Aorta (tissue), 5 donors: Measurements from ENCODE around the gene LRRFIP1. TPM values are rescaled to one million over a fixed set of nuclear protein-coding genes. Genes with fewer than 3 reads are reported as not detected.

Source experiments
- ATAC-seq: fragments of 200-7000 bp; cut with Tn5 transposase; one replicate; pipeline ENCODE4 v1.9.1; 2022; ENCODE audit warnings: moderate library complexity; ENCODE audit not compliant: low FRiP score
- DNase-seq, 2 donors: peaks; one replicate each; pipeline ENCODE4 v3.0.0-alpha.2; 2020
- H3K27ac ChIP-seq, 2 donors: one replicate each; pipeline ENCODE4 v1.5.1; 2013; ENCODE audit warnings: low read length in 2 of 2, mild to moderate bottlenecking in 2 of 2, moderate library complexity in 2 of 2, control low read depth in 1 of 2, inconsistent platforms in 1 of 2, low read depth in 1 of 2
- H3K27me3 ChIP-seq, 2 donors: one replicate each; pipeline ENCODE4 v1.6.1; 2013; ENCODE audit warnings: control low read depth in 1 of 2, low read length in 1 of 2, mild to moderate bottlenecking in 1 of 2, moderate library complexity in 1 of 2; ENCODE audit not compliant: insufficient read depth in 2 of 2, control insufficient read depth in 1 of 2
- H3K36me3 ChIP-seq, 2 donors: one replicate each; pipeline ENCODE4 v1.6.1; 2013; ENCODE audit warnings: control low read depth in 1 of 2, low read length in 1 of 2, mild to moderate bottlenecking in 1 of 2; ENCODE audit not compliant: insufficient read depth in 2 of 2, control insufficient read depth in 1 of 2
- H3K4me1 ChIP-seq, 2 donors: one replicate each; pipeline ENCODE4 v1.6.1; 2013; ENCODE audit warnings: low read length in 2 of 2, control low read depth in 1 of 2, mild to moderate bottlenecking in 1 of 2, moderate library complexity in 1 of 2; ENCODE audit not compliant: insufficient read depth in 2 of 2, control insufficient read depth in 1 of 2
- H3K4me3 ChIP-seq, 2 donors: one replicate each; pipeline ENCODE4 v1.5.1; 2013; ENCODE audit warnings: low read length in 2 of 2, control low read depth in 1 of 2, mild to moderate bottlenecking in 1 of 2
- H3K9me3 ChIP-seq: one replicate; pipeline ENCODE4 v1.6.1; 2013; ENCODE audit warnings: mild to moderate bottlenecking, low read length; ENCODE audit not compliant: control insufficient read depth
- WGBS, 2 donors: extraction: QIAGEN DNeasy Blood & Tissue Kit; methylation state at CpG; one replicate each; pipeline ENCODE4 v1.1.7; 2013; 5-methylcytosine and 5-hydroxymethylcytosine counted together
- intact Hi-C, 2 donors: fragments of 100-400 bp; cut with DNase I; formaldehyde crosslinking; loops; one replicate each; pipeline versions ENCODE4 v1.14.2 to v1.15.0; 2022
- long read RNA-seq, 2 donors: library from polyadenylated mRNA; unstranded; transcript quantifications; one replicate each; pipeline ENCODE4 v2.0.0, GENCODE V29; 2020 to 2021
- polyA plus RNA-seq, 2 donors: library from polyadenylated mRNA; stranded (reverse); fragments of 200-250 nt; gene quantifications; one replicate each; pipeline ENCODE4 v1.2.3, GENCODE V29; 2013
- total RNA-seq, 2 donors: library from RNA; stranded (reverse); fragmentation: NEBNext Ultra II Directional; extraction: Animal tissue kit (Norgen Biotek cat#: 25700); gene quantifications; one replicate each; pipeline ENCODE4 v1.2.1, GENCODE V29; 2021
- donor health status: healthy with polysubstance abuse.
- donor health status: Bipolar disorder and iron deficiency.
- donor health status: DM: no; HTN: no; CAD: no.
- donor health status: DM: no; HTN: no; CAD: no.
- donor health status: DM: yes; HTN: yes; CAD: no.

The LRRFIP1 gene
- total RNA-seq (100 to 1,000 TPM; 234 to 348 TPM), polyA plus RNA-seq (100 to 1,000 TPM; 100 to 105 TPM)
- long read RNA-seq, donor 1, full-length matches to known transcripts: 121 of 796 reads
- long read RNA-seq, donor 1, partial matches to known transcripts: 95 of 796 reads
- long read RNA-seq, donor 1, other reads (novel, unspliced or antisense): 580 of 796 reads
- long read RNA-seq, donor 2, full-length matches to known transcripts: 30 of 221 reads
- long read RNA-seq, donor 2, partial matches to known transcripts: 37 of 221 reads
- long read RNA-seq, donor 2, other reads (novel, unspliced or antisense): 154 of 221 reads

- H3K27me3 ChIP-seq: no peaks in the 10 kb centered on the region
Observed at GRCh38 chr2:237627441-237628246, at the start of gene LRRFIP1. Gene LRRFIP1 (plus strand): TSS chr2:237627587. CDS start chr2:237627645, 58 bp downstream.

GRCh38 chr2:237577956-237578870 lies 49.2 kb upstream of the LRRFIP1 start:
- H3K4me3 ChIP-seq: no peak overlapping the region
- peak; percentile 40 to 72 for DNase-seq
- no peak overlapping the region for H3K27ac ChIP-seq
- no peaks in the 10 kb centered on the region for H3K36me3 ChIP-seq
- H3K9me3 ChIP-seq: no peaks in the 10 kb centered on the region
- no peaks in the 10 kb centered on the region for H3K4me1 ChIP-seq
- ATAC-seq: no peak
- intact Hi-C loops: loop anchor here (5.0 to 10.0 kb wide), 2 partner anchors 423 to 426 kb away; no protein-coding TSS in a partner anchor
- no peaks in the 10 kb centered on the region for H3K27me3 ChIP-seq
- WGBS, 2 donors: 92 to 96% methylated on average over 26 of the region's 26 CpGs

More at GRCh38 chr2:237627441-237628246, at the start of gene LRRFIP1:
- Histone ChIP-seq H3K9me3 (no peaks in the 10 kb centered on the region), H3K27ac (peak within 1 kb of the TSS; percentile 78 to 89), H3K4me3 (peak within 1 kb of the TSS; percentile 77 to 91), H3K4me1 (peaks cover under 1 to 4% of the 10 kb centered on the region in 2 donors), H3K36me3 (no peaks in the 10 kb centered on the region)
- ATAC-seq (peak; percentile 78), DNase-seq (peak in 1 of 2 donors; percentile 84)
- intact Hi-C loops: loop anchor here in 1 of 2 donors (5.0 kb wide), 2 partner anchors 35 kb away; partner anchors contain the start of gene RAB17
- 1% methylated on average over 36 to 114 of the region's 114 CpGs for WGBS, 2 donors

GRCh38 chr2:237581326-237581725 lies 46.1 kb upstream of the LRRFIP1 start:
- Histone ChIP-seq H3K36me3 (no peaks in the 10 kb centered on the region), H3K4me3 (no peak overlapping the region), H3K9me3 (no peaks in the 10 kb centered on the region), H3K27ac (peak overlapping the region in 1 of 2 donors; percentile 29), H3K27me3 (no peaks in the 10 kb centered on the region), H3K4me1 (no peaks in the 10 kb centered on the region)
- intact Hi-C loops: loop anchor here (2.0 to 5.0 kb wide), 2 partner anchors 161 to 163 kb away; no protein-coding TSS in a partner anchor
- DNase-seq: peak in 1 of 2 donors; percentile 67
- 6 to 14% methylated on average over 6 of the region's 6 CpGs for WGBS, 2 donors
- no peak for ATAC-seq

- Histone ChIP-seq H3K36me3 (no peaks in the 10 kb centered on the region), H3K9me3 (no peaks in the 10 kb centered on the region), H3K27ac (peak overlapping the region; percentile 34 to 82), H3K4me1 (no peaks in the 10 kb centered on the region), H3K27me3 (no peaks in the 10 kb centered on the region), H3K4me3 (no peak overlapping the region)
- ATAC-seq (peak; percentile 84), DNase-seq (peak; percentile 72 to 86)
- 9 to 10% methylated on average over 24 to 25 of the region's 25 CpGs for WGBS, 2 donors
- intact Hi-C loops: loop anchor here (2.0 to 5.0 kb wide), 2 partner anchors 160 to 163 kb away; no protein-coding TSS in a partner anchor
Observed at GRCh38 chr2:237581751-237582746, 45.3 kb upstream of the LRRFIP1 start.

GRCh38 chr2:237583385-237584295 lies 43.7 kb upstream of the LRRFIP1 start:
- no peaks in the 10 kb centered on the region for H3K9me3 ChIP-seq
- no peak overlapping the region for H3K4me3 ChIP-seq
- intact Hi-C loops: loop anchor here in 1 of 2 donors (5.0 kb wide), 1 partner anchor 159 kb away; no protein-coding TSS in a partner anchor
- H3K4me1 ChIP-seq: no peaks in the 10 kb centered on the region
- no peak overlapping the region for H3K27ac ChIP-seq
- H3K36me3 ChIP-seq: no peaks in the 10 kb centered on the region
- ATAC-seq (no peak), DNase-seq (peak in 1 of 2 donors; percentile 68)
- no peaks in the 10 kb centered on the region for H3K27me3 ChIP-seq
- WGBS, 2 donors: 92 to 93% methylated on average over 19 of the region's 19 CpGs

- DNase-seq: peak; percentile 37 to 45
- Histone ChIP-seq H3K4me3 (no peak overlapping the region), H3K27me3 (no peaks in the 10 kb centered on the region), H3K9me3 (no peaks in the 10 kb centered on the region), H3K36me3 (no peaks in the 10 kb centered on the region), H3K4me1 (peaks cover 0 to 4% of the 10 kb centered on the region in 2 donors), H3K27ac (no peak overlapping the region)
- WGBS, 2 donors: 92% methylated on average over 15 of the region's 15 CpGs
- intact Hi-C loops: no loop called here
- no peak for ATAC-seq
Observed at GRCh38 chr2:237585590-237586221, 41.7 kb upstream of the LRRFIP1 start.
